HG02884 (cell line): ENCODE measurements around the gene SRP14.
"Not testable (repeated sequence)": the region's sequence is repeated elsewhere in the genome, so short reads cannot be mapped to it uniquely, and the experiment has no call there.

ENCODE experiments used
- ATAC-seq: cut with Tn5 transposase; IDR thresholded peaks from one replicate; pipeline ENCODE4 v1.9.1; 2021; ENCODE audit warnings: mild to moderate bottlenecking, moderate library complexity; ENCODE audit not compliant: unreplicated experiment

Gene SRP14, protein sequence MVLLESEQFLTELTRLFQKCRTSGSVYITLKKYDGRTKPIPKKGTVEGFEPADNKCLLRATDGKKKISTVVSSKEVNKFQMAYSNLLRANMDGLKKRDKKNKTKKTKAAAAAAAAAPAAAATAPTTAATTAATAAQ

DNA sequence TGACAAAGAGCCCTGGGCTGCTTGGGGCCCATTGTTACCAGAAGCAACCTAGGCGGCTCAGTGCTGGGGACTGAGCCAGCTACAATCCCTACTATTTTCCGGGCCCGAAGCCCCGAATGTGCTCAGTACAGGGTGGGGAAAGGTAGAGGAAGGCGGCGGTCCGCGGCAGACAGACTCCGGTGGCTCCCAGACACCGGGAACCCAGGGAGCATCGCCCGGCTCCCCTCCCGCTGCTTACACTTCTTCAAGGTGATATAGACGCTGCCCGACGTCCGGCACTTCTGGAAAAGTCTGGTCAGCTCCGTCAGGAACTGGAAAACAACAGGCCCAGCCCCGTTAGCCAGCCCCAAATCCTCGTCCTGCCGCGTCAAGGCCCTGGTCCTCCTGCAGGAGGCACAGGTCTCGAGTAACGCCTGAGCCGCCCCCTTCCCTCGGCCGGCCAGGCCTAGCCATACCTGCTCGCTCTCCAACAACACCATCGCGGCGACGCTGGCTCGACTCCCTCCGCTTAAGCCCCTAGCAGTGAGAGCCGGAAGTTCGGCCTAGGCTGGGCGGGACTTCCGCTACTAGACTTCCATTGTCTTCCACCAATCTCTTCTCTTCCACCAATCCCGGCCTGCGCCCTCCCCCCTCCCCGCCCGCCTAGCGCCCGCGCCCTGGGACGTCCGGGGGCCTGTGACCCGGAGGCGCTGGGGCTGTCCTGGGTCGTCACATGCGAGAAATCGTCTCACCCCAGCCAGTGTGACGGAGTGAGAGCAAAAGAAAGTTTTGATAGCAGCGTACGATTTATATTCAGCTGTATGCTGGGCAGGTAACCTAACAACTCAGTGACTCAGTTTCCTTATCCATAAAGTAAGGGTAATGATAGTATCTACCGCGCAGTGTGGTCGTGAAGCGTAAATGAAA is at the start of gene SRP14:
SRP14 (minus strand) TSS at position 544 of the 906 bp plus-strand sequence; CDS start at position 479, 65 bp downstream.
- peak; percentile 95 for ATAC-seq

- no peak for ATAC-seq
These were observed 49.3 kb upstream of the SRP14 start for GRCh38 chr15:40087991-40088928.

- ATAC-seq: no peak
These were observed 48.3 kb upstream of the SRP14 start for GRCh38 chr15:40087068-40087810.

DNA sequence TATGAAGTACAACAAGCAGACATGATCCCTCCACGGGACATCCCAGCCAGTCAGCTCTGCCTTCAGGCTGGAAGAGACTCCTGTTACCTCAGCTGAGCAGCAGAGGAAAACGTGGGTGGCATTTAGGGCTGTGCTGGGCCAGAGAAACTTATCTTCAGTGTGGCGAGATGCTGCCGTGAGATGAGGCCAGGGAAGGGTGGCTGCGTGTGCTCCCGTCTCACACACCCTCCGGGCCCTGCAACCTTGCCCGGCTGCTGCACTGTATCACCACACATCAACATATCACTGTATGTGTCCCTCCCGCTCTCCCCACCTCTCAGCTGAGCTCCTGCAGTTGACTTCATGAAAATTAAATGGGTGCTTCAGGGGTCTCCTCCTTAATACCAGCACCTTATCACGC is 46.3 kb upstream of the SRP14 start:
- ATAC-seq: no peak

- ATAC-seq: no peak
These were observed 45.7 kb upstream of the SRP14 start for GRCh38 chr15:40084650-40085049.

- ATAC-seq: no peak
These were observed 43.4 kb upstream of the SRP14 start for GRCh38 chr15:40082195-40082883.

- no peak for ATAC-seq
These were observed 42.8 kb upstream of the SRP14 start for GRCh38 chr15:40081691-40082194.

DNA sequence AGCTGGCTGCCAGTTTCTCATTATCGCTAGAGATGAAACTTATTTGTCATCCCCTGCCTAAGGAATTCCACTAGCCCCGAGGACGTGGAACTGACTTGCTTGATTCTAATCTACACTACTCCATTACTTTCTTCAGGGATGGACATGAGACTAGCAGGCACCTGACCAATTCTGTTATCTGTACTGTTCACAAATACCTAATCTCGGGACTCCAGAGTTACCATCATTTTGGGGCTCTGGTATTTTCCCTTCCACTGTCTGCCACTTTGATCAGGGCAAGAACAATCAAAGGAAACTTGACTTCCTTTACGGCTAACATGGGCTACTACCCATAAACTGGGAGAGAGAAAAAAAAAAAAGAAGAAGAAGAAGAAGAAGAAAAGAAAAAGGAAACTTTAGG is 41.9 kb upstream of the SRP14 start:
- ATAC-seq: no peak

- no peak for ATAC-seq
These were observed 41.1 kb upstream of the SRP14 start for GRCh38 chr15:40080104-40080503.

GRCh38 chr15:40079456-40079855 is 40.5 kb upstream of the SRP14 start:
- ATAC-seq: no peak

- ATAC-seq: no peak
These were observed 36.5 kb upstream of the SRP14 start for GRCh38 chr15:40075298-40076044.

DNA sequence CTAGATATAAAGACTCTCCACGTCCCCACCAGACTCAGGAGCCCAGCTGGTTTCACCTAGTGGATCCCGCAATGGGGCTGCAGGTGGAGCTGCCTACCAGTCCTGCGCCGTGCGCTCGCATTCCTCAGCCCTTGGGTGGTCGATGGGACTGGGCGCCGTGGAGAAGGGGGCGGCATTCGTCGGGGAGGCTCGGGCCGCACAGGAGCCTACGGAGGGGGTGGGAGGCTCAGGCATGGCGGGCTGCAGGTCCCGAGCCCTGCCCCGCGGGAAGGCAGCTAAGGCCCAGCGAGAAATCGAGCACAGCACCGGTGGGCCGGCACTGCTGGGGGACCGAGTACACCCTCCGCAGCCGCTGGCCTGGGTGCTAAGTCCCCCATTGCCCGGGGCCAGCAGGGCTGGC is 35.7 kb upstream of the SRP14 start:
- ATAC-seq: not testable (repeated sequence)

DNA sequence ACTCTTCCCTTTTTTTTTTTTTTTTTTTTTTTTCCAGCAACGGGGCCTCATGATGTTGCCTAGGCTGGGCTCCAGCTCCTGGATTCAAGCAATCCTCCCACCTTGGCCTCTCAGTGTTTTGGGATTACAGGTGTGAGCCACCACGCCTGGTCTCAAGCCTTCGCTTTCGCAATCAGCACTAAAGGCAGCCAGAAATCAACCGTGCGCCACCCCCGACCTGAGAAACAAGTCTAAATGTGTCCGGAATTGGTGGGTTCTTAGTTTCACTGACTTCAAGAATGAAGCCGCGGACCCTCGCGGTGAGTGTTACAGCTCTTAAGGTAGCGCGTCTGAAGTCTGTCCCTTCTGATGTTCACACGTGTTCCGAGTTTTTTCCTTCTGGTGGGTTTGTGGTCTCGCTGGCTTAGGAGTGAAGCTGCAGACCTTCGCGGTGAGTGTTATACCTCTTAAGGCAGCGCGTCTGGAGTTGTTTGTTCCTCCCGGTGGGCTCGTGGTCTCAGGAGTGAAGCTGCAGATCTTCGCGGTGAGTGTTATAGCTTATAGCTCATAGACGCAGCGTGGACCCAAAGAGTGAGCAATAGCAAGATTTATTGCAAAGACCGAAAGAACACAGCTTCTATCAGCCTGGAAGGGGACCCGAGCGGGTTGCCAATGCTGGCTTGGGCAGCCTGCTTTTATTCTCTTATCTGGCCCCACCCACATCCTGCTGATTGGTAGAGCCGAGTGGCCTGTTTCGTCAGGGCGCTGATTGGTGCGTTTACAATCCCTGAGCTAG is 34.9 kb upstream of the SRP14 start:
- ATAC-seq: not testable (repeated sequence)

DNA sequence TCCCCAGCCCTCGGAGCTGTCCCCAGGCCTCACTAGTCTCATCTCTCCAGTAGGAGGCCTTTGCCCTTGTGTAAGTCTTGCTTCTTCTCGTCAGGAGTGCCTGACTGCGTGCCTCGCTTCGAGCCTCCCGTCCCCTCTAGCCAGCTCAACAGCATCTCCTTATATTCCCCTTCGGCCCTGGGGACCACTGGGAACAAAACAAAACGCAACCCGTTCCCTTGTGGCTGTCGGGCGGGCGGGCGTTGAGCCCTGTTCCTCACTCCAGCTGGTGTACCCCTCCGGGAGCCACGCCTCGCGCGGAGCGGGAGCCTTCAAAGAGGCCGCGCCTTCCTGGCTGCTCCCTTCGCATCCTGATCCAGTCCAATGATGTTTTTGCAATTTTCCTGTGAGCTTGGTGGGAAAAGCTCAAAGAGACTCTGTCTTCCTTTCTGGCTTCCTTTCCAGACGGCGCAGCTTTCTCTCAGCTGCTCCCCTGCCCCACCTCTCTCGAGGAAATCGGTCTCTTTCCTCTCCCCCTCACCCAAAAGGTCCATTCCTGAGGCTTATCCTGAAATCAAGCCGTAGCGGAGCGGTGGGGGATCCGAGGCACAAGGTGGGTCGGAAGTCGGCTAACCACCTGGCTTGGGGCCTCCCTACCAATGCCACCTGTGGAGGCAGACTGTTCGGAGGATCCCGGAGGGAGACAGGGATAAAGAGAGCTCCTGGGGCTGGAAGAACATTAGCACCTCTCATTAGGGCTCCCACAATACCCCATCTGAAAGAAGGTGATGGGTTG is 33.4 kb upstream of the SRP14 start:
- ATAC-seq: no peak

DNA sequence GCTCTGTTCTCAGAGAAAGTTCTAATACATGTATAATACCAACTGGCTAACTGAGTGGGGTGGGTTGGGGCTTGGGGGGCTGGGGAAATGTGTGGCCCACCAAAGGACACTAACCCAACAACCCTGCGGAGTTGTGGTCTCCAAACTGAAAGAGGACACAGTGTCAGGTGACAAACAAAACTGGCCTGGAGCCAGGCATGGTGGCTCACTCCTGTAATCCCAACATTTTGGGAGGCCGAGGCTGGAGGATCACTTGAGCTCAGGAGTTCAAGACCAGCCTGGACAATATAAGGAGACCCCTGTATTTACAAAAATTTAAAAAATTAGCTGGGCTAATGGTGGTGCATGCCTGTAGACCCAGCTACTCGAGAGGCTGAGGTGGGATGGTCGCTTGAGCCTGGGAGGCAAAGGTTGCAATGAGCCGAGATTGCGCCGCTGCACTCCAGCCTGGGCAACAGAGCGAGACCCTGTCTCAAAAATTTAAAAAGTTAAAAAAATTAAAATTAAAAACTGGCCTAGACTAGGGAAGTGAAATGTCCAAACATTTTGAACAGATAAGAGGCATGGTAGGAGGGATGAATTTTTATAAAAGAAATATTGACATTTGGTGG is 31.7 kb upstream of the SRP14 start:
- ATAC-seq: no peak

- ATAC-seq: no peak
These were observed 31.2 kb upstream of the SRP14 start for GRCh38 chr15:40070166-40070557.
